Left hindlimb (tissue), 1 donor: ENCODE results near the gene CYP3A7.
A peak's percentile ranks its signal among the peaks of the same experiment; 100 is the strongest.
"Not testable (repeated sequence)": the region's sequence is repeated elsewhere in the genome, so short reads cannot be mapped to it uniquely, and the experiment has no call there.

ENCODE experiments used
- DNase-seq: peaks from one replicate; pipeline ENCODE4 v3.0.0-alpha.2; 2018

CYP3A7 gene

GRCh38 chr7:99698867-99699730, 35.9 kb downstream of the CYP3A7 start:
- not testable (repeated sequence) for DNase-seq

GRCh38 chr7:99694912-99695304, 40.1 kb downstream of the CYP3A7 start:
- DNase-seq: no peak

GRCh38 chr7:99694201-99694911, 40.6 kb downstream of the CYP3A7 start:
- no peak for DNase-seq

- DNase-seq: no peak
Observed at GRCh38 chr7:99693427-99694200, 41.4 kb downstream of the CYP3A7 start.

DNA sequence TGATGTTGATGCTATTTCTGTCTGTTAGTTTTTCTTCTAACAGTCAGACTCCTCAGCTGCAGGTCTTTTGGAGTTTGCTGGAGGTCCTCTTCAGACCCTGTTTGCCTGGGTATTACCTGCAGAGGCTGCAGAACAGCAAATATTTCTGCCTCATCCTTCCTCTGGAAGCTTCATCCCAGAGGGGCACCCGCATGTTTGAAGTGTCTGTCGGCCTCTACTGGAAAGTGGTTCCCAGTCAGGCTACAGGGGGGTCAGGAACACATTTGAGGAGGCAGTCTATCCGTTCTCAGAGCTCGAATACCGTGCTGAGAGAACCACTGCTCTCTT, 41.9 kb downstream of the CYP3A7 start:
- no peak for DNase-seq

DNA sequence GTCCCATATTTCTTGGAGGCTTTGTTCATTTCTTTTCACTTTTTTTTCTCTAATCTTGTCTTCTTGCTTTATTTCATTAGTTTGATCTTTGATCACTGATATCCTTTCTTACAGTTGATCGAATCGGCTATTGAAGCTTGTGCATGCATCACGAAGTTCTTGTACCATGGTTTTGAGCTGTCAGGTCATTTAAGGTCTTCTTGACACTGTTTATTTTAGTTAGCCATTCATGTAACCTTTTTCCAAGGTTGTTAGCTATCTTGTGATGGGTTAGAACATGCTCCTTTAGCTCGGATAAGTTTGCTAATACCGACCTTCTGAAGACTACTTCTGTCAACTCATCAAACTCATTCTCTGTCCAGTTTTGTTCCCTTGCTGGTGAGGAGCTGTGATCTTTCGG, 42.4 kb downstream of the CYP3A7 start:
- not testable (repeated sequence) for DNase-seq

DNA sequence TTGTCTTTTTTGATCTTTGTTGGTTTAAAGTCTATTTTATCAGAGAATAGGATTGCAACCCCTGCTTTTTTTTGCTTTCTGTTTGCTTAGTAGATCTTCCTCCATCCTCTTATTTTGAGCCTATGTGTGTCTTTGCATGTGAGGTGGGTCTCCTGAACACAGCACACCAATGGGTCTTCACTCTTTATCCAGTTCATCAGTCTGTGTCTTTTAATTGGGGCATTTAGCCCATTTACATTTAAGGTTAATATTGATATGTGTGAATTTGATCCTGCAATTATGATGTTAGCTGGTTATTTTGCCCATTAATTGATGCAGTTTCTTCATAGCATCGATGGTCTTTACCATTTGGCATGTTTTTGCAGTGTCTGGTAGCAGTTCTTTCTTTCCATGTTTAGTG, 43.3 kb downstream of the CYP3A7 start:
- DNase-seq: not testable (repeated sequence)

GRCh38 chr7:99690918-99691317, 44.1 kb downstream of the CYP3A7 start:
- not testable (repeated sequence) for DNase-seq

- DNase-seq: not testable (repeated sequence)
Observed at GRCh38 chr7:99685871-99686608, 49.0 kb downstream of the CYP3A7 start.

DNA sequence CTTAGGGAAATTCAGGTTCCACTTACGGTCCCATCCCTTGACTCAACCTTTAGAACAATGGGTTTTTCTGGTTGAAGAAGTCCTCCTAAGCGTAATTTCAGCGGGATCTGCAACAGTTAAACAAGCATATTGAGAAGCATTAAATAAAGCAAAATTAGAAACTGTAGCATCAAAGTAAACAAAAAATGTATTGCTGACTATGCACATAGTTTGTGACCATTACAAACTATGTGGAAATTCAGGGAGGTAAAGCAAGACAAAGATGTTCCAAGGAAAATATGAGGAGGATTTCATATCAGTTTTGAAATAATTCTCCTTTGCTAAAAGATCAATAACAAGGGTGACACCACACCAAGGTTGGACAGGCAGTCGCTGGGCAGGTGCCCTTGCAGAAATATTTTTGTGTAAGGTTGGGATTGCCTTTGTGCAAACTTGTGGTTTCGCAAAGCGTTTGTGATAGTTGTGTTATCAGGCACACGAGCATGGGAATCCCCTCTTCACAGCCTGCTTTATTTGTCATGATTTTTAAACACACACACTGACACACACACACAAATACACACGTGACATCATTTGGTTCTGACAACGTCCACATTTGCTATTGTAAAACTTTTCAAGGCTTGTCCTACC, 49.8 kb downstream of the CYP3A7 start:
- no peak for DNase-seq

DNA sequence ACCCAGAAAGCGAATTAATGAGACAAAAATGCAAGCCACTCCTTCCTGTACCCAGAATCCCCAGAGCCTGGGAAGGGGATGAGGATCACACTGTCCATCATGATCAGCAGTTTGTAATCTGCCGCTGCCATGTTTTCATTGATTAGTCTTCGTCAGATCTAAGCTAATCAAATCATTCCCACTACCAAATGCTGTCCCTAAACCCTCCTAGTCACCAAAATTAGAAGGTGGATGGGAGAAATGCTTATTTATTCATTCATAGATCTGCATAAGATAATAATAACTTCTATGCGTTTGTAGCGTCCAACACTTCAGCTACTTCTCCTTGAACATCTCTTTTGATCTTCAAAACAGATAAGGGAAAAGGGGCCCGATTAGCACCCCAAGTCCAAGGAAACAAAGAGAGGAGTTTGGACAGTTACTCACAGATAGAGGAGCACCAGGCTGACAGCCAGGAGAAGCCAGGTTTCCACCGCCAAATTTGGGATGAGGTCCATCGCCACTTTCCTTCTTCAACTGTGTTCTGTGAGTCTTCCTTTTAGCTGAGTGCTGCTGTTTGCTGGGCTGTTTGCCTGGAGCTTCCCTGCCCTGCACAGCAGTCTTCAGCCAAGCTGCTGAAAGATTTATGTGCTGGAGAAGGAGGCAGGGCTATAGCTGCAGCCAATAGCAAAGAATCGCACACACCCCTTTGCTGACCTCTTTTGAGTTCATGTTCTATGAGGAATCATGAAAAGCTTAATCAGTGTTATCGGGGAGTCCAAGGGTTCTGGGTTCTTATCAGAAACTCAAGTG, 55.4 kb downstream of the CYP3A7 start, which contains the start of gene CYP3A5:
Gene CYP3A5, minus strand, starts transcription at position 597 of the 792 bp plus-strand sequence. Its CDS starts 100 bp downstream, at position 497.
- peak; percentile 46 for DNase-seq

GRCh38 chr7:99679032-99679399, 56.0 kb downstream of the CYP3A7 start:
- no peak for DNase-seq

DNA sequence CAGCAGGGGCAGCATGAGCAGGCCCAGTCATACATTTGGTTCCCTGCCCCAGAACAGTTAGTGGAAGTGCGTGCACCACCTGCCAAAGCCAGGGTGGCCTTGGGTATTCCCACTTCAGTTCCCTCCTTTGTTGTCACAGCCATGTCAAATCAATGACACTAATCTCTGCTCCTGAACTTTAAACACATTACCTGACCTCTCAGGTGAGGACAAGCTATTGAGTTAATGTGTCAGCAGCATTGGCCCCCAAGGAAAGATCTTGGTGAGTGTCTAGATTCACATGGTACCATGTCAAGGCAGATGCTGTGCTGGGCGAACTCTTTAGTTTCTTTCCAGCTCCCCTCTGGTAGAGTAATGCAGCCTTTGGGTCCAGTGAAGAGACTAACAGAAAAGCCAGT, 57.3 kb downstream of the CYP3A7 start:
- no peak for DNase-seq

GRCh38 chr7:99677013-99677647, 57.9 kb downstream of the CYP3A7 start:
- no peak for DNase-seq

- no peak for DNase-seq
Observed at GRCh38 chr7:99674995-99675742, 59.8 kb downstream of the CYP3A7 start.

DNA sequence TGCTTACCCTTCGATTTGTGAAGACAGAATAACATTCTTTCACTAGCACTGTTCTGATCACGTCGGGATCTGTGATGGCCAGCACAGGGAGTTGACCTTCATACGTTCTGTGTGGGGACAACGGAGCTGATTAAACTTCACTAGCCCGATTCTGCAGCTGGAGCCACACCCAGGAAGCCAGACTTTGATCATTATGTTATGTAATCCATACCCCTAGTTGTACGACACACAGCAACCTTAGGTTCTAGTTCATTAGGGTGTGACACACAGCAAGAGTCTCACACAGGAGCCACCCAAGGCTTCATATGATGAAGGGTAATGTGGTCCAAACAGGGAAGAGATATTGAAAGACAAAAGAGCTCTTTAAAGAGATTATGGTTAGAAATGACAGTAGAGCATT, 62.4 kb downstream of the CYP3A7 start:
- DNase-seq: no peak

- DNase-seq: no peak
Observed at GRCh38 chr7:99669782-99670181, 65.2 kb downstream of the CYP3A7 start.

DNA sequence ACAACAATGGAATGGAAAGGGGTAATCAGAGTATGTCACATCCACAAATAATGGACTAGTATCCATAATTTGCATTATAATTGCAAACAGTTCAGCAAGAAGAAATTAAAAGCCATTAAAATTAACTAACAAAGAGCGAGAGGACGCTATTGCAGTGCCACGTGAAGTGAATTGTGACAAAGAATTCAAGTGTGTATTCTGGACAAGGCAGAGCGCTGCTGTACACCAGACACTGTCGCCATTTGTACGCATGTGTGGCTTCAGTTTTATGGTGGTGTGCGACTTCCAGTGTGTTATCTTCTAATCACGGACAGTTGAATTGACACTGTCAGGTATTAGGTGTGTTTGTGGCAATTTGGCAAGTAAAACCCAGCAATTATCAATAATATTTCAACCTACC, 66.5 kb downstream of the CYP3A7 start:
- DNase-seq: no peak

DNA sequence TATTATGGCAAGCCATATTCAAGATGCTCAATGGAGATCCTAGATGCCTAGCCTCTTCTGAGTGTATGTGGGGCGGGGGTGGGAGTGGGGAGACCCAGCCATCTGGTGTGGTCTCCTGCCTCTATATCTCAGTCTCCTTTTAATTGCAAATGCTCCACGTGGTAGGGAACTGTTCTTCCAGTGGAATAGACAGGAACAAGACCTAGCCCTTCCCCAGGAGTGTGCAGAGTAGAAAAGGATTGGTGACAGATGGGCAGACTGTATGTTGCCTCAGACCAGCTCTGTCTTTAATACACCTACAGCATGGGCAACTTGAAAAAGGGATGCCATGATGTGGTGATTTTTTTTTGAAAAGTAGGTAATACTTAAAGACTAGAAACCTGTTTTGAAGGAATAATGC, 67.8 kb downstream of the CYP3A7 start:
- no peak for DNase-seq

DNA sequence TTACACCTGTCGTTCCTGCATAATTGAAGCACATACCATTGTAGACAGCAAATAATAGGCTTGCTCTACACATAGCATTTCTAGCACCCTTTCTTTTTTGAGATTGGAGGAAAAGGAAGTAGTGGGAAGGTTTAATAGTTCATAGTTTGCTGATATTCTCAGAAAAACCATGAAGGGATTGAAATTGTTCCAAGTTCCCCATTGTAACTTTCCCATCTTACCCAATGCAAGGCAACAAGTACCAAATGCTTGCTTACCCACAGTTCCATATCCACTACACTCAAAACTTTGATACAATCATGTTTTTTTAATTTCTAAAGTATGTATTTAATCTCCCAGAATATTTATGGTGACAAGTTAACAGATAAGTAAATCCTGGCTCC, 69.0 kb downstream of the CYP3A7 start:
- DNase-seq: no peak
